Right atrium auricular region (tissue), 2 donors: ENCODE measurements around the gene EYA4. TPM values are rescaled to one million over a fixed set of nuclear protein-coding genes. Genes with fewer than 3 reads are reported as not detected.

Source experiments
- DNase-seq: peaks from one replicate; pipeline ENCODE4 v3.0.0-alpha.2; 2019; ENCODE audit warnings: low spot score
- H3K27ac ChIP-seq, 2 donors: fragments of 200-600 bp; sonication (generic); 1 replicate in 1 of 2; 2 replicates in 1 of 2; pipeline ENCODE4 v1.5.1; 2016 to 2019
- H3K27me3 ChIP-seq, 2 donors: fragments of 200-600 bp; sonication (generic); one replicate each; pipeline versions ENCODE4 v1.5.1 to v1.6.0; 2017 to 2019
- H3K36me3 ChIP-seq: fragments of 200-600 bp; sonication (generic); one replicate; pipeline ENCODE4 v1.5.1; 2016
- H3K4me1 ChIP-seq, 2 donors: fragments of 200-600 bp; sonication (generic); one replicate each; pipeline versions ENCODE4 v1.5.1 to v1.6.0; 2017 to 2019
- H3K4me3 ChIP-seq, 2 donors: fragments of 200-600 bp; sonication (generic); 1 replicate in 1 of 2; 2 replicates in 1 of 2; pipeline ENCODE4 v1.5.1; 2017 to 2019; ENCODE audit warnings: mild to moderate bottlenecking in 1 of 2, moderate library complexity in 1 of 2
- H3K9me3 ChIP-seq, 2 donors: fragments of 200-600 bp; sonication (generic); one replicate each; pipeline ENCODE4 v1.5.1; 2019
- total RNA-seq, 2 donors: library from RNA; depleted of rRNA; stranded (reverse); fragments of >200 nt; gene quantifications; one replicate each; pipeline ENCODE4 v1.1.0, GENCODE V29; 2016
- TF ChIP-seq, protein P1 (sequence below), 2 donors: fragments of 200-600 bp; sonication (generic); IDR thresholded peaks; one replicate each; pipeline ENCODE4 v1.5.1; 2019; ENCODE audit warnings: antibody characterized with exemption in 2 of 2

Gene EYA4
- total RNA-seq, 2 donors from 2014 or later: 16.2 to 24.2 TPM

DNA sequence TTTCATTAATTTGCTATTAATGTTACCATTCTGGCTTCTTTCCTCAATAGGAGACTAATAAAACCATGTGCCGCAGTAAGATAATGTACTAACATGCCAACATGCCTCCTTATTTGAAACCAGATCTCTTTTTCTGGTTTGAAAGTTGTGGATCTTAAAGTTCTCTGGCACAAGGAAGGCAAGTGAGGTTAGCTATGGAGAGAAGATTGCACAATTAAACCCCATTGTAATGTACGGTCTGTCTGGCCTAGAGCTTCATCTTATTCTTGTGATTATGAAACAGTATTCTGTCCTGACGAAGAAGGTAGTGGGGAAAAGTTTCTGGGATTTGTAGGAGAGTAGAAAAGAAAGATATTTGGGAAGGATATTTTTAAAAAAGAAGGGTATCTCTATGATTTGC is 68.4 kb downstream of the EYA4 start:
- H3K9me3 ChIP-seq: no peaks in the 10 kb centered on the region
- TF ChIP-seq, protein P1, sequence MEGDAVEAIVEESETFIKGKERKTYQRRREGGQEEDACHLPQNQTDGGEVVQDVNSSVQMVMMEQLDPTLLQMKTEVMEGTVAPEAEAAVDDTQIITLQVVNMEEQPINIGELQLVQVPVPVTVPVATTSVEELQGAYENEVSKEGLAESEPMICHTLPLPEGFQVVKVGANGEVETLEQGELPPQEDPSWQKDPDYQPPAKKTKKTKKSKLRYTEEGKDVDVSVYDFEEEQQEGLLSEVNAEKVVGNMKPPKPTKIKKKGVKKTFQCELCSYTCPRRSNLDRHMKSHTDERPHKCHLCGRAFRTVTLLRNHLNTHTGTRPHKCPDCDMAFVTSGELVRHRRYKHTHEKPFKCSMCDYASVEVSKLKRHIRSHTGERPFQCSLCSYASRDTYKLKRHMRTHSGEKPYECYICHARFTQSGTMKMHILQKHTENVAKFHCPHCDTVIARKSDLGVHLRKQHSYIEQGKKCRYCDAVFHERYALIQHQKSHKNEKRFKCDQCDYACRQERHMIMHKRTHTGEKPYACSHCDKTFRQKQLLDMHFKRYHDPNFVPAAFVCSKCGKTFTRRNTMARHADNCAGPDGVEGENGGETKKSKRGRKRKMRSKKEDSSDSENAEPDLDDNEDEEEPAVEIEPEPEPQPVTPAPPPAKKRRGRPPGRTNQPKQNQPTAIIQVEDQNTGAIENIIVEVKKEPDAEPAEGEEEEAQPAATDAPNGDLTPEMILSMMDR (IDR thresholded peaks at IDR 0.05): no peak
- DNase-seq: no peak
- no peak overlapping the region for H3K27ac ChIP-seq
- no peaks in the 10 kb centered on the region for H3K27me3 ChIP-seq
- no peaks in the 10 kb centered on the region for H3K4me1 ChIP-seq
- no peak overlapping the region for H3K4me3 ChIP-seq
- H3K36me3 ChIP-seq: no peaks in the 10 kb centered on the region

DNA sequence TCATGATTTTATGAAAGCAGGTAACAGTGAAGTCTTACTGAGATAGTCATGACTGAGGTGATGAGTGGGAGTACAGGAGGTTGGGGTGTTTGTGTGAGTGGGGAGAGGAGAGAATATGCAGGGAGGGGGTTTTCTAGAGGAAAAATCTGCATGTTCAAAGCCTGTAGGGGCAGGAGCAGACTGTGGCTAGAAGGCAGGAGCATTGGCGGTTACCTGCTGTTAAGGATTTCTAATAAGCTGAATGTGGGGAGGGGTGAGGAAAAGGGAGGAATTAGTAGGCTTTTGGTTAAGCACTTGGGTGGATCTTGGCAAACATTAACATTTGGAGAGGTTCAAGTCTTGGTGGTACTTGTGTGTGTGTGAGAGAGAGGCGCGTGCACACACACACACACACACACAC is 70.8 kb downstream of the EYA4 start:
- no peaks in the 10 kb centered on the region for H3K36me3 ChIP-seq
- H3K27me3 ChIP-seq: no peaks in the 10 kb centered on the region
- H3K4me1 ChIP-seq: no peaks in the 10 kb centered on the region
- no peaks in the 10 kb centered on the region for H3K9me3 ChIP-seq
- H3K4me3 ChIP-seq: no peak overlapping the region
- TF ChIP-seq, protein P1 (IDR thresholded peaks at IDR 0.05): no peak
- DNase-seq: no peak
- H3K27ac ChIP-seq: no peak overlapping the region

DNA sequence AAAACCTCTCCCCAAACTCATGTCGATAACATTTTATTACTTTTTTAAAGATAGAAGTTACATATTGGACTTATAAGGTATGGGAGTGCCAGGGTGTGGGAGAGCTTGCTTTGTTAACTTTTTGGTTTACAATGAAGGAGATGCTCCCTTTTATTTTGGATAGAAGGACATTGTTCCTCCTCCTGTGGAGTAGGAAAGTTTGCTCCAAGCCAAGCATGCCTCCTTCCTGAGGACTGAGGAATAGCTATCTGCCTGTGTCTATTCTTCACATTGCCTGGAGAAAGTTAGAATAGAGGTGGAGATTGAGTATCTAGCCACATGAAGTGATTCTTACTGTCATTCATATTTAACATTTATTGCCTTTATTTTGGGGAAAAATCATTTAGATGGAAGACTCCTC is 71.9 kb downstream of the EYA4 start:
- Histone ChIP-seq H3K27ac (no peak overlapping the region), H3K4me3 (no peak overlapping the region), H3K27me3 (no peaks in the 10 kb centered on the region), H3K9me3 (no peaks in the 10 kb centered on the region), H3K4me1 (no peaks in the 10 kb centered on the region), H3K36me3 (no peaks in the 10 kb centered on the region)
- TF ChIP-seq, protein P1 (IDR thresholded peaks at IDR 0.05): no peak
- no peak for DNase-seq

DNA sequence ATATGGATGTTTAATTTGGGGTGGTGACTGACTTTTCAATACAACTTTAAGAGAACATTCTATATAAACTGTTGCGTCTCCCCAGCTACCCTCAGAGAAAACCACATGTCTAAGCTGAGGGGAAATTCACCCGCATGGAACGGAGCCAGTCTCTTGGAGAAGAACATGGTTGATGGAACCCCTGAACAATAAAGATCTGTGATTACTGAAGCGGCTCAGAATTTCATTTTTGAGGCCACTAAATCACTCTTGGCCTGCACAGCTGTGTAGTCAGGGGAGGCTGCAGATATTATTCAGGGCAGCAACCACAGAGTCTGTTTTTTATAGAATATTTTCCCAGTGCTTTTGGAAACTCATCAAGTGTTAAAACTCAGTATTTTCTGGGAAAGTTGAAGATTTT is 73.8 kb downstream of the EYA4 start:
- Histone ChIP-seq H3K9me3 (no peaks in the 10 kb centered on the region), H3K36me3 (no peaks in the 10 kb centered on the region), H3K27ac (no peak overlapping the region), H3K4me1 (no peaks in the 10 kb centered on the region), H3K4me3 (no peak overlapping the region), H3K27me3 (no peaks in the 10 kb centered on the region)
- TF ChIP-seq, protein P1 (IDR thresholded peaks at IDR 0.05): no peak
- DNase-seq: no peak

DNA sequence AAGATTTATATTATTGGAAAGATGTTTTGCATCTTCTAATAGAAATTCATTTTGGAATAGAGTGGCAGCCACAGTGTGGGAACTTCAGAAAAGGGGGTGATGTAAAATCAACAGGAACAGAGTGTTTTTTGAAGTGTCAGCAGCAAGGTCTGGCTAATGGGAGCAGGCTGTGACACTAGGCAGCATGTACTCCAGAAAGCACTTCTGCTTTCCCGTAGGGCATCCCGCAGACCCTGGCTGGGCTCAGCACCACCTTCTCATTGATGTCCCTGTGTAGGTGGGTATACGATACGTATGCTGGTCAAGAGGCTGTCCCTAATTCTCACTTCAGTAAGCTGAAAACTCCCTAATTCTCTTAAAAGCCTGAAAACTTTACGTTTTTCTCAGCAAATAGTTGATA is 74.7 kb downstream of the EYA4 start:
- Histone ChIP-seq H3K27ac (no peak overlapping the region), H3K4me3 (no peak overlapping the region), H3K27me3 (no peaks in the 10 kb centered on the region), H3K36me3 (no peaks in the 10 kb centered on the region), H3K4me1 (no peaks in the 10 kb centered on the region), H3K9me3 (no peaks in the 10 kb centered on the region)
- TF ChIP-seq, protein P1 (IDR thresholded peaks at IDR 0.05): no peak
- DNase-seq: no peak

DNA sequence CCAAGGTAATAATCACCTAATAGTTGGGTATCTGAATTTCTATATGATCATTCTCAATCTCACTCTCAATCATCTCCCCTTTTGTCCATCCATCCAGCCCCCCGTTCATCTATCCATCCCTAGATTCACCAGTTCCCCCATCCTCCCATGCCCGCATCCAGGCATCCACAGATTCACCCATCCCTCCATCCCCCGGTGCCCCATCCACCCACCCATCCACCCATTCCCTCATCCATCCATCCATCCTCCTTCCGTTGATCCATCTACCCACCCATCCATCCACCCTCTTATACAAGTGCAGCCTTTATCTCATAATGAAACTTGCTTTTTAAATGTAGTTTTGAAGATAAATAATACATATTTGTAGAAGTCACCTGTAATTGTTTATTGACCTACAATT is 76.5 kb downstream of the EYA4 start:
- Histone ChIP-seq H3K9me3 (no peaks in the 10 kb centered on the region), H3K36me3 (no peaks in the 10 kb centered on the region), H3K4me3 (no peak overlapping the region), H3K27me3 (no peaks in the 10 kb centered on the region), H3K4me1 (no peaks in the 10 kb centered on the region), H3K27ac (no peak overlapping the region)
- DNase-seq: no peak
- TF ChIP-seq, protein P1 (IDR thresholded peaks at IDR 0.05): no peak
